ENCODE data around the gene OR51D1. TPM values are rescaled to one million over a fixed set of nuclear protein-coding genes. Genes with fewer than 3 reads are reported as not detected.

The OR51D1 gene
- total and polyA plus RNA-seq, 2 experiments from 2014 or later = not detected

- no peaks in the 10 kb centered on the region for H3K9me3 ChIP-seq (ENCODE audit: low read depth)
- DNase-seq (ENCODE audit: low spot score) = no peak
- TF ChIP-seq EZH2phosphoT487 (IDR thresholded peaks at IDR 0.05; ENCODE audit: low read depth, severe bottlenecking, unreplicated experiment) (no peak), EZH2 (IDR thresholded peaks at IDR 0.05; ENCODE audit: borderline replicate concordance) (no peak), CTCF (IDR thresholded peaks at IDR 0.05; ENCODE audit: poor library complexity) (no peak)
- no peaks in the 10 kb centered on the region for H4K20me1 ChIP-seq (ENCODE audit: insufficient read depth, poor library complexity, severe bottlenecking)
- H3K4me2 ChIP-seq = no peak overlapping the region
- no peak overlapping the region for H2AFZ ChIP-seq
- H3K9me2 ChIP-seq (replicated peaks; ENCODE audit: insufficient read depth) = no peaks in the 10 kb centered on the region
- no peaks in the 10 kb centered on the region for H3K27me3 ChIP-seq
- WGBS (ENCODE audit: low lambda C conversion rate, missing lambda C conversion rate) = 90% methylated on average over 7 of the region's 7 CpGs
- no peaks in the 10 kb centered on the region for H3K79me2 ChIP-seq
- H3K4me3 ChIP-seq = no peak overlapping the region
- no peak overlapping the region for H3K27ac ChIP-seq
- no peaks in the 10 kb centered on the region for H3K4me1 ChIP-seq (ENCODE audit: insufficient read depth)
- no peaks in the 10 kb centered on the region for H3K36me3 ChIP-seq (replicated peaks; ENCODE audit: insufficient read depth, low read depth)
Measured at GRCh38 chr11:4642043-4642442, 4.8 kb downstream of the OR51D1 start.

- no peak overlapping the region for H3K4me2 ChIP-seq
- H3K9me2 ChIP-seq (replicated peaks; ENCODE audit: insufficient read depth) = no peaks in the 10 kb centered on the region
- no peaks in the 10 kb centered on the region for H3K27me3 ChIP-seq
- no peaks in the 10 kb centered on the region for H4K20me1 ChIP-seq (ENCODE audit: insufficient read depth, poor library complexity, severe bottlenecking)
- no peak overlapping the region for H3K27ac ChIP-seq
- H3K4me3 ChIP-seq = no peak overlapping the region
- TF ChIP-seq EZH2phosphoT487 (IDR thresholded peaks at IDR 0.05; ENCODE audit: low read depth, severe bottlenecking, unreplicated experiment) (no peak), CTCF (IDR thresholded peaks at IDR 0.05; ENCODE audit: poor library complexity) (no peak), EZH2 (IDR thresholded peaks at IDR 0.05; ENCODE audit: borderline replicate concordance) (no peak)
- 52% methylated on average over 5 of the region's 5 CpGs for WGBS (ENCODE audit: low lambda C conversion rate, missing lambda C conversion rate)
- H2AFZ ChIP-seq = no peak overlapping the region
- DNase-seq (ENCODE audit: low spot score) = no peak
- H3K9me3 ChIP-seq (ENCODE audit: low read depth) = no peaks in the 10 kb centered on the region
- H3K36me3 ChIP-seq (replicated peaks; ENCODE audit: insufficient read depth, low read depth) = no peaks in the 10 kb centered on the region
- H3K4me1 ChIP-seq (ENCODE audit: insufficient read depth) = no peaks in the 10 kb centered on the region
- no peaks in the 10 kb centered on the region for H3K79me2 ChIP-seq
Measured at GRCh38 chr11:4643076-4643475, 5.8 kb downstream of the OR51D1 start.

GRCh38 chr11:4643682-4644081, 6.4 kb downstream of the OR51D1 start, which contains the start of gene OR51E1:
Gene OR51E1 (plus strand): TSS chr11:4643982. CDS start chr11:4652527, 8,545 bp downstream.
- Histone ChIP-seq H3K4me2 (no peak within 1 kb of the TSS), H3K27ac (no peak within 1 kb of the TSS), H3K79me2 (no peaks in the 10 kb centered on the region), H3K27me3 (no peaks in the 10 kb centered on the region), H3K4me1 (ENCODE audit: insufficient read depth) (no peaks in the 10 kb centered on the region), H2AFZ (no peak within 1 kb of the TSS), H3K36me3 (replicated peaks; ENCODE audit: insufficient read depth, low read depth) (no peaks in the 10 kb centered on the region), H3K9me3 (ENCODE audit: low read depth) (no peaks in the 10 kb centered on the region), H4K20me1 (ENCODE audit: insufficient read depth, poor library complexity, severe bottlenecking) (no peaks in the 10 kb centered on the region), H3K9me2 (replicated peaks; ENCODE audit: insufficient read depth) (no peaks in the 10 kb centered on the region), H3K4me3 (no peak within 1 kb of the TSS)
- TF ChIP-seq CTCF (IDR thresholded peaks at IDR 0.05; ENCODE audit: poor library complexity) = no peak
- no peak for TF ChIP-seq EZH2 (IDR thresholded peaks at IDR 0.05; ENCODE audit: borderline replicate concordance)
- TF ChIP-seq EZH2phosphoT487 (IDR thresholded peaks at IDR 0.05; ENCODE audit: low read depth, severe bottlenecking, unreplicated experiment) = no peak
- 90% methylated on average over 3 of the region's 3 CpGs for WGBS (ENCODE audit: low lambda C conversion rate, missing lambda C conversion rate)
- no peak for DNase-seq (ENCODE audit: low spot score)

- no peak overlapping the region for H3K27ac ChIP-seq
Measured at GRCh38 chr11:4644233-4644632, 7.0 kb downstream of the OR51D1 start.

More at GRCh38 chr11:4644233-4644632, 7.0 kb downstream of the OR51D1 start:
- Histone ChIP-seq H2AFZ (no peak overlapping the region), H3K79me2 (no peaks in the 10 kb centered on the region), H3K4me1 (ENCODE audit: insufficient read depth) (no peaks in the 10 kb centered on the region), H3K36me3 (replicated peaks; ENCODE audit: insufficient read depth, low read depth) (no peaks in the 10 kb centered on the region), H3K27me3 (peaks cover 5% of the 10 kb centered on the region), H4K20me1 (ENCODE audit: insufficient read depth, poor library complexity, severe bottlenecking) (no peaks in the 10 kb centered on the region), H3K9me2 (replicated peaks; ENCODE audit: insufficient read depth) (no peaks in the 10 kb centered on the region), H3K4me3 (no peak overlapping the region), H3K9me3 (ENCODE audit: low read depth) (no peaks in the 10 kb centered on the region), H3K4me2 (no peak overlapping the region)
- 48% methylated on average over 4 of the region's 4 CpGs for WGBS (ENCODE audit: low lambda C conversion rate, missing lambda C conversion rate)
- DNase-seq (ENCODE audit: low spot score) = no peak
- TF ChIP-seq EZH2phosphoT487 (IDR thresholded peaks at IDR 0.05; ENCODE audit: low read depth, severe bottlenecking, unreplicated experiment) = no peak
- TF ChIP-seq EZH2 (IDR thresholded peaks at IDR 0.05; ENCODE audit: borderline replicate concordance) = no peak
- TF ChIP-seq CTCF (IDR thresholded peaks at IDR 0.05; ENCODE audit: poor library complexity) = no peak

Data from hepatocyte (in vitro differentiated cells).